Measurements from ENCODE around the gene IFIT2. TPM values are rescaled to one million over a fixed set of nuclear protein-coding genes. Genes with fewer than 3 reads are reported as not detected.

IFIT2 gene
- total RNA-seq, 1 experiment from 2014 or later, result not detected

DNA sequence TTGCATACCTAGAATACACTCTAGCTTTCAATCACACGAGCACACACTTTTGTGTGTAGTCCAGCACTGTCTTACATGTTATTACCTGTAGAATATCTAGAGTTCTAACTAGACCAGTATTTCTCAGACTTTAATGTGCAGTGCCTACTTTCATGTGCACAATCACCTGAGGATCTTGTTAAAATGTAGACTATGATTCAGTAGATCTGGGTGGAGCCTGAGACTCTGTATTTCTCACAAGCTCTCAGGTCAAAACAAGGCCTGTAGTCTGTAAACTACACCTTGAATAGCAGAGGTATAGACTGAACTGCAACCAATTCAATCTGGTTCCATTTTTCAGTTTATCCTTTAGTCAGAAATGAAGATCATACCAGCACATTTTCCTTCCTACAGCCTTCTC, 11.1 kb downstream of the IFIT2 start:
- no peak overlapping the region for H2BK15ac ChIP-seq (ENCODE audit: low read depth, low read length)
- H3T11ph ChIP-seq (ENCODE audit: low read length), result no peak overlapping the region
- H2BK5ac ChIP-seq (ENCODE audit: insufficient read length, low read length), result no peak overlapping the region
- no peak overlapping the region for H2BK20ac ChIP-seq (ENCODE audit: low read depth, low read length, poor library complexity, severe bottlenecking)
- WGBS (ENCODE audit: extremely low coverage, insufficient read length, low lambda C conversion rate), result no CpG with 5 or more reads among the region's 1 CpG
- H3K23me2 ChIP-seq (ENCODE audit: insufficient read length, low read depth, low read length, poor library complexity, severe bottlenecking), result no peaks in the 10 kb centered on the region
- H2BK120ac ChIP-seq (ENCODE audit: low read depth, low read length, poor library complexity, severe bottlenecking), result no peak overlapping the region
- H3K4me3 Mint-ChIP-seq, result no peak overlapping the region
- peaks cover 0 to 8% of the 10 kb centered on the region in 2 experiments; a peak in 4 of 5 replicates for H3K9me3 Mint-ChIP-seq
- no peak overlapping the region for H3K18ac ChIP-seq (ENCODE audit: insufficient read length, low read depth, low read length)
- no peak overlapping the region for H4K8ac ChIP-seq (replicated peaks; ENCODE audit: insufficient read length, low read depth, low read length)
- no peak overlapping the region for H3K14ac ChIP-seq (ENCODE audit: insufficient read depth, low read length)
- no peak overlapping the region for H3K23ac ChIP-seq (ENCODE audit: insufficient read length, low read depth, low read length)
- TF ChIP-seq, protein P1, sequence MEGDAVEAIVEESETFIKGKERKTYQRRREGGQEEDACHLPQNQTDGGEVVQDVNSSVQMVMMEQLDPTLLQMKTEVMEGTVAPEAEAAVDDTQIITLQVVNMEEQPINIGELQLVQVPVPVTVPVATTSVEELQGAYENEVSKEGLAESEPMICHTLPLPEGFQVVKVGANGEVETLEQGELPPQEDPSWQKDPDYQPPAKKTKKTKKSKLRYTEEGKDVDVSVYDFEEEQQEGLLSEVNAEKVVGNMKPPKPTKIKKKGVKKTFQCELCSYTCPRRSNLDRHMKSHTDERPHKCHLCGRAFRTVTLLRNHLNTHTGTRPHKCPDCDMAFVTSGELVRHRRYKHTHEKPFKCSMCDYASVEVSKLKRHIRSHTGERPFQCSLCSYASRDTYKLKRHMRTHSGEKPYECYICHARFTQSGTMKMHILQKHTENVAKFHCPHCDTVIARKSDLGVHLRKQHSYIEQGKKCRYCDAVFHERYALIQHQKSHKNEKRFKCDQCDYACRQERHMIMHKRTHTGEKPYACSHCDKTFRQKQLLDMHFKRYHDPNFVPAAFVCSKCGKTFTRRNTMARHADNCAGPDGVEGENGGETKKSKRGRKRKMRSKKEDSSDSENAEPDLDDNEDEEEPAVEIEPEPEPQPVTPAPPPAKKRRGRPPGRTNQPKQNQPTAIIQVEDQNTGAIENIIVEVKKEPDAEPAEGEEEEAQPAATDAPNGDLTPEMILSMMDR (conservative IDR thresholded peaks at IDR 0.05), result no peak
- H3K79me1 ChIP-seq (ENCODE audit: insufficient read depth, low read depth, low read length, poor library complexity, severe bottlenecking), result no peaks in the 10 kb centered on the region
- H3K27ac Mint-ChIP-seq, result no peak overlapping the region
- H3K4me2 ChIP-seq (ENCODE audit: insufficient read depth, insufficient read length, low read length), result no peak overlapping the region
- no peak for DNase-seq
- H4K91ac ChIP-seq (ENCODE audit: insufficient read length, low read depth, low read length), result no peak overlapping the region
- no peaks in the 10 kb centered on the region for H3K27me3 Mint-ChIP-seq (ENCODE audit: low read depth)
- H3K79me2 ChIP-seq (ENCODE audit: insufficient read depth, low read length), result no peaks in the 10 kb centered on the region; the same call in 1 of the 2 replicates
- H2AFZ ChIP-seq (ENCODE audit: low read length), result no peak overlapping the region
- no peak overlapping the region for H2BK12ac ChIP-seq (ENCODE audit: insufficient read length, low read depth, low read length)
- H3K9ac ChIP-seq (ENCODE audit: extremely low read depth, insufficient read length, low read length), result no peak overlapping the region
- peaks cover 4% of the 10 kb centered on the region in 2 experiments for H3K4me1 Mint-ChIP-seq
- no peak overlapping the region for H4K5ac ChIP-seq (ENCODE audit: insufficient read length, low read depth, low read length)
- H4K20me1 ChIP-seq (ENCODE audit: control insufficient read depth, insufficient read depth, insufficient read length), result no peaks in the 10 kb centered on the region
- peaks cover 0 to 6% (median 0%) of the 10 kb centered on the region in 3 experiments; a peak in 3 of 7 replicates for H3K36me3 Mint-ChIP-seq (ENCODE audit: insufficient read depth in 1 of 3, low read depth in 3 of 3)
- H3K27ac ChIP-seq (ENCODE audit: insufficient read length, low read depth, low read length), result no peak overlapping the region
- H3K27me3 ChIP-seq (ENCODE audit: insufficient read depth, low read length), result no peaks in the 10 kb centered on the region
- no peak overlapping the region for H3K4ac ChIP-seq (ENCODE audit: low read depth, low read length)
- no peaks in the 10 kb centered on the region; the same call in 1 of the 2 replicates for H3K4me1 ChIP-seq (ENCODE audit: insufficient read depth, low read length)
- H3K56ac ChIP-seq (ENCODE audit: insufficient read length, low read depth, low read length), result no peak overlapping the region
- no peak overlapping the region for H2AK5ac ChIP-seq (ENCODE audit: insufficient read length, low read length)
- H3K9me3 ChIP-seq (ENCODE audit: control insufficient read depth, low read depth, low read length), result no peaks in the 10 kb centered on the region

Measured in H9 (cell line).